GM18870 (cell line): ENCODE measurements around the gene RGPD3.

Experiments used
- ATAC-seq: cut with Tn5 transposase; IDR thresholded peaks from one replicate; pipeline ENCODE4 v1.9.1; 2021; ENCODE audit warnings: moderate library complexity; ENCODE audit not compliant: unreplicated experiment

Gene RGPD3

DNA sequence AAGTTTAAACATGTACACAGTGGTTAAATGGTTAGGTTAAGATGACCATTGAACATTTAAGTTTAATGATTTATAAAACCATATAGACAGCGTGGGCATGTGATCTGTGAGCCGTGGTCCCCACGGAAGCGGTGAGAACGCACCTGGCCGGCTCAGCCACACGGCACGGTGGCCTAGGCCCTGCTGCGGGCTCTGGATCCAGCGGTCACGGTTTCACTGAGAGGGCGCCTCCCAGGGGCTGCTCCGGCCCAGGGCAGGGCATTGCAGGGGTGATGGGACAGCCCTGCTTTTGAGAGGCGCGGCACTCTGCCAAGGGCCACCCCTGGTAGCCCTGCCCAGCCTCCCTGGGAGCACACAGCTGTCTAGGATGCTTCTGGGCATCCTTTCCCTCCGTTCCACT lies 124.9 kb downstream of the RGPD3 start:
- no peak for ATAC-seq

DNA sequence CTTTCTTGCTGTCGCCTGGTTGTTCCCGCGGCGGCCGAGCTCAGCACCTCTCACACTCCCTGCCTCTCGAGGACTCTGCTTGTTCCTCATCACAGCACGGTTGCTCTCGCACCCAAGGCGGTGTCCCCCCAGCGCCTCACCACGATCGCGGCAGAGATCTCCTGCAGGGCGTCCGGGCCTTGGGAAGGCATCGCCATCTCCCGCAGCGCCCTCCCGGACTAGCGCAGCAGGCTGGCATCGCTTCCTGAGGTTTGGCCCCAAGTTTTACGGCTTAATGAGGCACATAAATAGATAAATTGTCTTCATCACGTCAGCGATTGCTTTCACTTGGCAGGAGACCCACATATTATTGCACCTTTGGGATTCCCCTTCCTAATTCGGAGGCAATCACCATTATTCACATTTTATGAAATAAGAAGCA lies 125.4 kb downstream of the RGPD3 start:
- no peak for ATAC-seq

DNA sequence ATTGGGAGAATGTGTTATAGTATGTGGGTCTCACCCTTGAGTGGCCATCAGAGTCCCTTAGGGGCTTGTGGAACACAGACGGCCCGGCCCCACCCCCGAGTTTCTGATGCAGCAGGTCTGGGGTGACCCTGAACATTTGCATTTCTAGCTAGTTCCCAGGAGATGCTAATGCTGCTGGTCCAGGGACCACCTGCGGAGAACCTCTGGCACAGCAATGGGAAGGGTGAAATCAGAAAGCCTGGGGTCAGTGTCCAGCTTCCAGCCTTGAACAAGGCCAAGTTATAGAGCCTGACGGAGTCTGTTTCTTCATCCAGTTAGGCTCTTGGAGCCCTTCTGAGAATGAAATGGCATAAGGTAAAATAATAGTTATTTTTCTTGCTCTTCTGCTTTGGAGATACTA lies 126.5 kb downstream of the RGPD3 start:
- no peak for ATAC-seq
